Mammary epithelial cell (primary cell): ENCODE data around the gene SAP30.

Experiments
- EZH2 ChIP-seq: IDR thresholded peaks from 2 replicates; pipeline ENCODE4 v1.6.1; 2012; ENCODE audit warnings: low read length, inconsistent platforms, borderline replicate concordance
- TF ChIP-seq, protein P1 (sequence below), 2 donors: IDR thresholded peaks in 1 of 2; conservative IDR thresholded peaks in 1 of 2; 2 replicates each; pipeline ENCODE4 v1.5.1; 2011 to 2012; ENCODE audit warnings: inconsistent platforms in 2 of 2, low read length in 2 of 2, mild to moderate bottlenecking in 2 of 2, control low read depth in 1 of 2, low read depth in 1 of 2; ENCODE audit not compliant: insufficient read depth in 1 of 2; ENCODE audit errors: extremely low read depth in 1 of 2

DNA sequence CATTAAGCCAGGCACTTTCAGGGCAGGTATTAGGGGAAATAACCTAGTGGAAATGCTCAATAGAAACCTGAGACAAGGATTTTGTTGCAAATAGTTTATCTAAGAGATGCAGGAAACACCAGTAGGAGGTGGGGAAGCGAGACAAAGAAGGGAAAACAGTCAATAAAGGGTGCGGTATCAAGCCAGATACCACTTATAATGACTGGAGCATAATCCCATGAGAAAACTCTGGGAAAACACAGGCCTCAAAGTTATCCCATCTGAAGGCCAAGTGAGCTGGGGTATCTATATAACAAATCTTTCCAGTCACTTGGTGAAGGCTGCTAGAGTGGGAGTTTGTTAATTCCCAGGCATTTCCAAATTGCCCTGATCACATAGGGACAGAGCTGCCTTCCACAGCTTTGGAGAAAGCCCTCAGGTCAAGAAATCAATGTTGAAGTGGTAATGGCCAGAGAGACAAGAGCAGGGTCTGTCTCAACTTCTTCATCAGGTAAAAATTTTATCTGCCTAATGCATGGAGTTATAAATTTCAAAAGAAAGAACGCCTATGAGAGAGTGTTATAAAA is 26.8 kb upstream of the SAP30 start:
- TF ChIP-seq, protein P1, sequence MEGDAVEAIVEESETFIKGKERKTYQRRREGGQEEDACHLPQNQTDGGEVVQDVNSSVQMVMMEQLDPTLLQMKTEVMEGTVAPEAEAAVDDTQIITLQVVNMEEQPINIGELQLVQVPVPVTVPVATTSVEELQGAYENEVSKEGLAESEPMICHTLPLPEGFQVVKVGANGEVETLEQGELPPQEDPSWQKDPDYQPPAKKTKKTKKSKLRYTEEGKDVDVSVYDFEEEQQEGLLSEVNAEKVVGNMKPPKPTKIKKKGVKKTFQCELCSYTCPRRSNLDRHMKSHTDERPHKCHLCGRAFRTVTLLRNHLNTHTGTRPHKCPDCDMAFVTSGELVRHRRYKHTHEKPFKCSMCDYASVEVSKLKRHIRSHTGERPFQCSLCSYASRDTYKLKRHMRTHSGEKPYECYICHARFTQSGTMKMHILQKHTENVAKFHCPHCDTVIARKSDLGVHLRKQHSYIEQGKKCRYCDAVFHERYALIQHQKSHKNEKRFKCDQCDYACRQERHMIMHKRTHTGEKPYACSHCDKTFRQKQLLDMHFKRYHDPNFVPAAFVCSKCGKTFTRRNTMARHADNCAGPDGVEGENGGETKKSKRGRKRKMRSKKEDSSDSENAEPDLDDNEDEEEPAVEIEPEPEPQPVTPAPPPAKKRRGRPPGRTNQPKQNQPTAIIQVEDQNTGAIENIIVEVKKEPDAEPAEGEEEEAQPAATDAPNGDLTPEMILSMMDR (conservative IDR thresholded peaks at IDR 0.05 in 1 of 2, IDR thresholded peaks at IDR 0.05 in 1 of 2; ENCODE audit: extremely low read depth in 1 of 2, insufficient read depth in 1 of 2, low read depth in 1 of 2, low read length in 2 of 2) = no peak
- TF ChIP-seq EZH2 = no peak
